GM21576 (cell line): ENCODE measurements around the gene NAIF1.
"Not testable (repeated sequence)": the region's sequence is repeated elsewhere in the genome, so short reads cannot be mapped to it uniquely, and the experiment has no call there.

Source experiments
- ATAC-seq: cut with Tn5 transposase; IDR thresholded peaks from one replicate; pipeline ENCODE4 v1.9.1; 2021; ENCODE audit warnings: mild to moderate bottlenecking, moderate library complexity; ENCODE audit not compliant: unreplicated experiment

Gene NAIF1

GRCh38 chr9:128088253-128088945 is 21.3 kb upstream of the NAIF1 start:
- no peak for ATAC-seq

GRCh38 chr9:128087262-128087661 is 20.1 kb upstream of the NAIF1 start:
- ATAC-seq: no peak

GRCh38 chr9:128085943-128086342 is 18.8 kb upstream of the NAIF1 start:
- no peak for ATAC-seq

- no peak for ATAC-seq
Measured at GRCh38 chr9:128084746-128085145, 17.6 kb upstream of the NAIF1 start.

GRCh38 chr9:128082151-128082550 is 15.0 kb upstream of the NAIF1 start:
- ATAC-seq: no peak

- ATAC-seq: no peak
Measured at GRCh38 chr9:128081056-128081455, 13.9 kb upstream of the NAIF1 start.

- ATAC-seq: no peak
Measured at GRCh38 chr9:128080206-128080605, 13.1 kb upstream of the NAIF1 start.

GRCh38 chr9:128078504-128079434 is 11.6 kb upstream of the NAIF1 start:
- no peak for ATAC-seq

- no peak for ATAC-seq
Measured at GRCh38 chr9:128077847-128078503, 10.9 kb upstream of the NAIF1 start.

GRCh38 chr9:128073253-128073886 is 6.2 kb upstream of the NAIF1 start:
- no peak for ATAC-seq

- ATAC-seq: no peak
Measured at GRCh38 chr9:128072144-128073021, 5.3 kb upstream of the NAIF1 start.

- not testable (repeated sequence) for ATAC-seq
Measured at GRCh38 chr9:128071475-128071874, 4.4 kb upstream of the NAIF1 start.

GRCh38 chr9:128070874-128071273 is 3.8 kb upstream of the NAIF1 start:
- no peak for ATAC-seq

- peak; percentile 5 for ATAC-seq
Measured at GRCh38 chr9:128068386-128069205, 1.5 kb upstream of the NAIF1 start.

- ATAC-seq: peak; percentile 57
Measured at GRCh38 chr9:128067645-128068385, 695 bp upstream of the NAIF1 start, which contains the start of gene SLC25A25. SLC25A25 (plus strand) TSS chr9:128068232; CDS start chr9:128068320, 88 bp downstream.

GRCh38 chr9:128065907-128066712 is 1.0 kb downstream of the NAIF1 start:
- no peak for ATAC-seq
